ENCODE results near the gene ZNF230.
A peak's percentile ranks its signal among the peaks of the same experiment; 100 is the strongest.

The ZNF230 gene

DNA sequence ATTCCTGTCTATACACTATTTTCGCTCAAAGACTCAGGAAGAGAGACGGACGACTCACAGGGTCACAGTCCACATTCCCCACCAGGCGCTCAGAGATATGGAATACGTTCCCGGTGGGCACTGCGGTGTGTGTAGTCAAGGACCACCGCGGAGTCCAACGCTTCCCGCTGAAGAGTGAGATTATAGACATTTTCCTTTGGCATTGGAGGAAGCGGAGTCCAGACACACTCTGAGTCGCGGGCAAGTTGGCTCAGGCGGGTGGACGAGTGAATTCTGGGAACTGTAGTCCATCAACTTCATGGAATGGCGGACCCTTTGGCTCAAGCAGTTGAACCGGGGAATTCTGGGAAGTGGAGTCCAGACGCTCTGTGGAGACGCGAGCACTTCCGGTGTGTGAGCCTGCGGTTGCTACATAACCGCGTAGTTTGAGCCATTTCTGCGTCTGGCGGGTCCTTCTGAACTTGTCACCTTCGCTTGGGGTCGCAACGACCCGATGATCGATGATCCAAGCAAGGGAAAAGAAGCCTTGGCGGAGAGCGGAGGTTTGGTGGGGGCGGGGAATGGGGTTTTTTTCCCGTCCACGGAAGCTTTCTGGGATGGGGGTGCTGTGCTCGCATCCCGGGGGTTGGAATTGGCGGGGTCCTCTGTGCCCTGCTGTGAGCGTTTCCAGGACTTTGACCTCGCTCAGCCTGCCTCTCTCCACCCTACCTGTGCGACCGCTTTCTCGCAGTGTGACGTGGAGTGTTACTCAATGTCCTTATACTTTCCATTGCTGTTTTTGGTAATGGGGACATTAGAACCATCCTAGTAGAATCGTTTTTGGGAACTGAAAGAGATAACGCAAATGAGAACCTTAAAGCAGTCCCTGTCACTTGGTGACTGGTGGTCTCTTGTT, at the start of gene ZNF230:
Gene ZNF230, plus strand, starts transcription at position 392 of the 895 bp plus-strand sequence. CDS start 4,122 bp downstream, outside the sequence.
- Histone ChIP-seq H3K79me2 (ENCODE audit: control insufficient read depth, insufficient read depth, low read length, unreplicated experiment) (peaks cover 15% of the 10 kb centered on the region), H2AFZ (ENCODE audit: low read length, unreplicated experiment) (peak within 1 kb of the TSS; percentile 94), H3K4me3 (ENCODE audit: low read depth, low read length) (peak within 1 kb of the TSS; percentile 98), H3K4me1 (ENCODE audit: control insufficient read depth, insufficient read depth, low read length, unreplicated experiment) (peaks cover 4% of the 10 kb centered on the region), H3K36me3 (ENCODE audit: insufficient read depth, low read length) (peaks cover 16% of the 10 kb centered on the region), H3K27me3 (ENCODE audit: insufficient read depth, low read length) (no peaks in the 10 kb centered on the region), H3K27ac (ENCODE audit: low read depth, low read length) (peak within 1 kb of the TSS; percentile 2; the same call in 1 of the 2 replicates)

DNA sequence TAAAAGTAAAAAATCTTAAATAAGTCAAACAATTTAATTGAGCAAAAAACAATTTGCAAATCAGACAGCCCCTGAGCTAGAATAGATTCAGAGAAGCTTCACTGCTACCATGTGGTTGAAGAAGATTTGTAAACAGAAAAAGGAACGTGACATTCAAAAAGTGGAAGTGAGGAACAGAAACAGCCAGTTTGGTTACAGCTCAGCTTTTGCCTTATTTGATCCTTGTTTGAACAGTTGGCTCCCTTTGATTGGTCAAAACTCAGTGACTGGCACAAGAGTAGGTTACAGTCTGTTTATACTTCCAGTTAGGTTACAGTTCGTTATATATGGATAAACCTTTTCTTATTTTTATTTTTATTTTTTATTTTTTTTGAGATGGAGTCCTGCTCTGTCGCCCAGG, 45.9 kb upstream of the ZNF230 start:
- Histone ChIP-seq H3K27ac (ENCODE audit: low read depth, low read length) (no peak overlapping the region), H3K36me3 (ENCODE audit: insufficient read depth, low read length) (peaks cover 8% of the 10 kb centered on the region), H3K79me2 (ENCODE audit: control insufficient read depth, insufficient read depth, low read length, unreplicated experiment) (no peaks in the 10 kb centered on the region), H3K4me3 (ENCODE audit: low read depth, low read length) (no peak overlapping the region), H3K27me3 (ENCODE audit: insufficient read depth, low read length) (no peaks in the 10 kb centered on the region), H2AFZ (ENCODE audit: low read length, unreplicated experiment) (no peak overlapping the region), H3K4me1 (ENCODE audit: control insufficient read depth, insufficient read depth, low read length, unreplicated experiment) (no peaks in the 10 kb centered on the region)

DNA sequence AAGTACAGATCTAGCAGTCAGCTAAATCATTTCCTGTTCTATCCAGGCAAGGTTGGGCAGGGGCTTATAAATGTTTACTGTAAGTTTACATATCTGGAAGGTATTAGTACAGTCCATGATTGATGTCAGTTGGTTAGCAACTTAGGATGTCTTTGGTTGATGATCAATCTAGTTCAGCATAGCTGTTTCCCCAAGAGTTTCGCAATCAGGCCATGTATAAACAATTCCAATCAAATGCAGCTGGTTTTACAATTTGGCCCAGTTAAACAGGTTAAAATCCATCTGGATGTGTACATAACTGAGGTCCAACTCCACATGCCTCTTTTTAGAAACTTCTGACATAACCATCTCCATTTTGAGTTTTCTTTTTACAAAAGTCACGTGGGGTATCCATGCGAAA, 44.9 kb upstream of the ZNF230 start:
- Histone ChIP-seq H3K4me3 (ENCODE audit: low read depth, low read length) (no peak overlapping the region), H3K27me3 (ENCODE audit: insufficient read depth, low read length) (no peaks in the 10 kb centered on the region), H2AFZ (ENCODE audit: low read length, unreplicated experiment) (no peak overlapping the region), H3K79me2 (ENCODE audit: control insufficient read depth, insufficient read depth, low read length, unreplicated experiment) (no peaks in the 10 kb centered on the region), H3K4me1 (ENCODE audit: control insufficient read depth, insufficient read depth, low read length, unreplicated experiment) (no peaks in the 10 kb centered on the region), H3K27ac (ENCODE audit: low read depth, low read length) (no peak overlapping the region), H3K36me3 (ENCODE audit: insufficient read depth, low read length) (peaks cover 13% of the 10 kb centered on the region)

DNA sequence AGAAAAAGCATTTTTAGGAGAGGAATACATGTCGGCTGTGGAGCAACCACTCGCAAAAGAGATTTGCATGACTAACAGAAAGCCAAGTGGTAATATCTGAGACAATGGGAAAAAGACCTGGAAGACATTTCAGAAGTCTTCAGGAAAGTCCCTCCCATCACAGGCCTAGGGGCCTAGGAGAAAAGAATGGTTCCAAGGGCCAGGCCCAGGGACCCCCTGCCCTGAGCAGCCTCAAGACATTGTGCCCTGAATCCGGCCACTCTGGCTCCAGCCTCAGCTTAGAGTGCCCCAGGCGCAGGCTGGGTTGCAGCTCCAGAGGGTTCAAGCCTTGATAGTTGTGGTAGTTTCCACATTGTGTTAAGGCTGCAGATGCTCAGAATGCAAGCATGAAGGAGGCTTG, 42.3 kb upstream of the ZNF230 start:
- H3K27me3 ChIP-seq (ENCODE audit: insufficient read depth, low read length) = no peaks in the 10 kb centered on the region
- H3K36me3 ChIP-seq (ENCODE audit: insufficient read depth, low read length) = peaks cover 35% of the 10 kb centered on the region
- H3K4me1 ChIP-seq (ENCODE audit: control insufficient read depth, insufficient read depth, low read length, unreplicated experiment) = no peaks in the 10 kb centered on the region
- H3K79me2 ChIP-seq (ENCODE audit: control insufficient read depth, insufficient read depth, low read length, unreplicated experiment) = no peaks in the 10 kb centered on the region
- no peak overlapping the region for H3K4me3 ChIP-seq (ENCODE audit: low read depth, low read length)
- no peak overlapping the region for H2AFZ ChIP-seq (ENCODE audit: low read length, unreplicated experiment)
- H3K27ac ChIP-seq (ENCODE audit: low read depth, low read length) = no peak overlapping the region

DNA sequence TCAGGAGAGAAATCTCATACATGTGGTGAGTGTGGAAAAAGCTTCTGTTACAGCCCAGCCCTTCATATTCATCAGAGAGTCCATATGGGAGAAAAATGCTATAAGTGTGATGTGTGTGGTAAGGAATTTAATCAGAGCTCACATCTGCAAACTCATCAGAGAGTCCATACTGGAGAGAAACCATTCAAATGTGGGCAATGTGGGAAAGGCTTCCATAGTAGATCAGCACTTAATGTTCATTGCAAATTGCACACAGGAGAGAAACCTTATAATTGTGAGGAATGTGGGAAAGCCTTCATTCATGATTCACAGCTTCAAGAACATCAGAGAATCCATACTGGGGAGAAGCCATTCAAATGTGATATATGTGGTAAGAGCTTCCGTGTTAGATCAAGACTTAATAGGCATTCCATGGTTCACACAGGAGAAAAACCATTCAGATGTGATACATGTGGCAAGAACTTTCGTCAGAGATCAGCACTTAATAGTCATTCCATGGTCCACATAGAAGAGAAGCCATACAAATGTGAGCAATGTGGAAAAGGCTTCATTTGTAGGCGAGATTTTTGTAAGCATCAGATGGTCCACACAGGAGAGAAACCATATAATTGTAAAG, 36.6 kb upstream of the ZNF230 start:
- Histone ChIP-seq H3K79me2 (ENCODE audit: control insufficient read depth, insufficient read depth, low read length, unreplicated experiment) (no peaks in the 10 kb centered on the region), H2AFZ (ENCODE audit: low read length, unreplicated experiment) (no peak overlapping the region), H3K27ac (ENCODE audit: low read depth, low read length) (no peak overlapping the region), H3K36me3 (ENCODE audit: insufficient read depth, low read length) (peaks cover 73% of the 10 kb centered on the region), H3K27me3 (ENCODE audit: insufficient read depth, low read length) (no peaks in the 10 kb centered on the region), H3K4me3 (ENCODE audit: low read depth, low read length) (no peak overlapping the region), H3K4me1 (ENCODE audit: control insufficient read depth, insufficient read depth, low read length, unreplicated experiment) (no peaks in the 10 kb centered on the region)

DNA sequence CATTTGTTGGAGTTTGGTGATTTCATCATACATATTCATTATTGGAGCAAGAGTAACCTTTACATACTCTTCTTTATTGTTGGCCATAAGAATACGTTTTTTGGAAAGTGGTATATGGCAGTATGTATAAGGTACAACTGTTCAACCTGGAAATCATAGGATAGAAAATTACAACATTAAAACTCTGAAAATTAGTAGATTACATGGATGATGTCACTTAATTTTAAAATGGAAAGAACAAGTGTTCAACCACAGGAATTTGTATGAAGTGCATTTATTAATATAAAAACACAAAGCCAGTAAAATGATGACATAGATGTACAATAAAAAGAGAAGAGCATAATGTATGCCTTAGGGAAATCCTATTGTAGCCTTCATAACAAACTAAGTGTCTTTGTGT, 26.0 kb upstream of the ZNF230 start:
- Histone ChIP-seq H3K79me2 (ENCODE audit: control insufficient read depth, insufficient read depth, low read length, unreplicated experiment) (no peaks in the 10 kb centered on the region), H2AFZ (ENCODE audit: low read length, unreplicated experiment) (no peak overlapping the region), H3K36me3 (ENCODE audit: insufficient read depth, low read length) (0 out of 2 replicates have a peak, but pooled peaks cover 4% of the 10 kb centered on the region), H3K27ac (ENCODE audit: low read depth, low read length) (no peak overlapping the region), H3K27me3 (ENCODE audit: insufficient read depth, low read length) (no peaks in the 10 kb centered on the region), H3K4me1 (ENCODE audit: control insufficient read depth, insufficient read depth, low read length, unreplicated experiment) (no peaks in the 10 kb centered on the region), H3K4me3 (ENCODE audit: low read depth, low read length) (no peak overlapping the region)

DNA sequence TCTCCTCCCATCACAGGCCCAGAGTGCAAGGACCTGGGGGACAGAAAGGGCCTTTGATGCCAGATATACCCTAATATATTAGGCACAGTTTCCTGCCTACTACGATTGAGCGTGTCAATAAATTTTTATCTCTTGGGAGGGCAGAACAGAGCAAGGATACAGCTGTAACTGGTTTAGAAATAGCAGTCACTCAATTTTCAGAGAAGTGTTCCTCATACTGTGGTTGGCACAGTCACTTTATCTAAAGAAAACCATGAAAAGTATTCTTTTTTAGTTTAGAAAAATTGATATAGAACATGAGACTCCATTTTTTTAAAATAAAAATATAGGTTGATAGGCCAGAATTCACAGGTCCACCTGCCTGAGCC, 19.2 kb upstream of the ZNF230 start:
- Histone ChIP-seq H3K4me3 (ENCODE audit: low read depth, low read length) (peak overlapping the region; percentile 96), H3K27me3 (ENCODE audit: insufficient read depth, low read length) (no peaks in the 10 kb centered on the region), H3K4me1 (ENCODE audit: control insufficient read depth, insufficient read depth, low read length, unreplicated experiment) (no peaks in the 10 kb centered on the region), H3K27ac (ENCODE audit: low read depth, low read length) (no peak overlapping the region), H2AFZ (ENCODE audit: low read length, unreplicated experiment) (no peak overlapping the region), H3K79me2 (ENCODE audit: control insufficient read depth, insufficient read depth, low read length, unreplicated experiment) (peaks cover 3% of the 10 kb centered on the region), H3K36me3 (ENCODE audit: insufficient read depth, low read length) (no peaks in the 10 kb centered on the region)

DNA sequence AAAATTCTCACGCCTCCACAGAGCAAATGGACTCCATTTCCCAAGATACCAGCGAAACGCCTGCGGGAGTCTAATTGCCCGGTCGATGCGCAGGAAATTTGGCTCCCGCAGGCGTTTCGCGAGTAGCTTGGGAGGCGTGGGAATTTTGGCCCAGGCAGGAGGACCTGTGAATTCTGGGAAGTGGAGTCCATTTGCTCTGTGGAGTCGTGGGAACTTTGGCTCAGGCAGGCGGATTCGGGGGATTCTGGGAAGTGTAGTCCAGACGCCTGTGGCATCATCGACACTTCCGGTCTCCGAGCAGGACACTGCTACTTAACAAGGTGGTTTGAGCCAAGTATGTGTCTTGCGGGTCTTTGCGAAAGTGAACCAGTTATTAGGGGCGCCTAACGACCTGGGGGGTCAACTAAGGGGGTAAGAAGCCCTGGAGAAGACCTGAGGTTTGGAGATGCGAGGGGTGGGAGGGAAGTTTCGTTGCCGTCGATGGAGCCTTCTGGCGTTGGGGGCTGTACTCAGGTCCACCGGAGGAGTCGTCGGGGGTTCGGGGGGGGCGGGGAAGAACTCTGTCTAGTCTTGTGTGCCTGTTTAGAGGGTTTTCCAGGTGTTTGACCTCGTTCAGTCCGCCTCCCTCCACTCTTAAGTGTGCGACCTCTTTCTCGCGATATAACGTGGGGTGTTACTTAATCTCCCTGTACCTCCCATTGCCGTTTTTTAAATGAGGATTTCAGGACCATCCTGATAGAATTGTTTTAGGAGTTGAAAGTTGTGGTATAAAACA, 18.7 kb upstream of the ZNF230 start, which contains the start of gene ZNF155:
Gene ZNF155, plus strand, starts transcription at position 277 of the 775 bp plus-strand sequence. CDS start 4,356 bp downstream, outside the sequence.
- Histone ChIP-seq H3K27me3 (ENCODE audit: insufficient read depth, low read length) (no peaks in the 10 kb centered on the region), H3K36me3 (ENCODE audit: insufficient read depth, low read length) (peaks cover 4% of the 10 kb centered on the region), H2AFZ (ENCODE audit: low read length, unreplicated experiment) (peak within 1 kb of the TSS; percentile 97), H3K4me1 (ENCODE audit: control insufficient read depth, insufficient read depth, low read length, unreplicated experiment) (no peaks in the 10 kb centered on the region), H3K79me2 (ENCODE audit: control insufficient read depth, insufficient read depth, low read length, unreplicated experiment) (peaks cover 3% of the 10 kb centered on the region), H3K4me3 (ENCODE audit: low read depth, low read length) (peak within 1 kb of the TSS; percentile 96), H3K27ac (ENCODE audit: low read depth, low read length) (no peak within 1 kb of the TSS)

DNA sequence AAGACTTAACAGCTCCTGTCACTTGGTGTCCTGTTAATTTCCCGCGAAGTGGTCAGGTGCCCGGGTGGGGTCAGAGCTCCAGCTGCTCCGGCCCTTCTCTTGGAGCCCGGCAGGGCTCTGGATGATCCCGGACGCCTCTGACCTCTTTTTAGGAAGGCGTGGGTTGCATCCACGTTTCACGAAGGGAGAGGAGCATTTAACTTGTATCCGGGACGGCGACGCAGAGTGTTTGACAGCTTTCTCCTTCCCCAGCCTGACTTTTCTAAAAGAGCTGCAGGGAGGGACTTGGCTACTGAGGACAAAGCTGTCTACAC, 18.1 kb upstream of the ZNF230 start:
- peak overlapping the region; percentile 97 for H2AFZ ChIP-seq (ENCODE audit: low read length, unreplicated experiment)
- H3K27ac ChIP-seq (ENCODE audit: low read depth, low read length) = no peak overlapping the region

DNA sequence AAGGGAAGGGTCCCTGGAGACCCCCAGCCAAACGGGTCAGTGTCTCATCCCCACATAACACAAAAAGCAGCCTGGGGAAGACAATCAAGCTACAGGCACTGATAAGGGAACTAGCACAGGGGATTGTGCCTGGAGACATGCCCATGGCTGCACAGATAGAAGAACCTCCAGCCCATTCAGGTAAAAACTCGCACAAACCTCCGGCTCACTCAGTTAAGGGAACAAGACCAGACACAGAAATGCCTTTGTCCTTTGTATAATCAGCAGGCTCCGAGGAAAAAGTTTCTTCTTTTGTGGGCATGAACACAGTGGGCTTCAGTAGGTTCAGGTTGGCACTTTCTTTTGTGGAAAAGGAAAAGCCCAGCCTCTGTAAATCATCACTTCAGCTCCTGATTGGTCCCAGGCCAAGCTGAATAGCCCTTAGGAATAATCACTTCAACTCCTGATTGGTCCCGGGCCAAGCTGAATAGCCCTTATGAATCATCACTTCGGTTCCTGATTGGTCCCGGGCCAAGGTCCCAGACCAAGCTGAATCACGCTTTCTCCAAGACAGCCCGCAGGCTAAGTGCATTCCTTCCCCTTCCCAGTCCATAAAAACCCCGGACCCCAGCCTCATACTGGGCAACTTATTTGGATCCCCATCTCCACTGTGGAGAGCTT, 5.0 kb upstream of the ZNF230 start:
- H3K4me1 ChIP-seq (ENCODE audit: control insufficient read depth, insufficient read depth, low read length, unreplicated experiment) = no peaks in the 10 kb centered on the region
- no peaks in the 10 kb centered on the region for H3K79me2 ChIP-seq (ENCODE audit: control insufficient read depth, insufficient read depth, low read length, unreplicated experiment)
- H3K27ac ChIP-seq (ENCODE audit: low read depth, low read length) = no peak overlapping the region
- no peak overlapping the region for H2AFZ ChIP-seq (ENCODE audit: low read length, unreplicated experiment)
- H3K4me3 ChIP-seq (ENCODE audit: low read depth, low read length) = no peak overlapping the region
- peaks cover 29% of the 10 kb centered on the region for H3K36me3 ChIP-seq (ENCODE audit: insufficient read depth, low read length)
- H3K27me3 ChIP-seq (ENCODE audit: insufficient read depth, low read length) = no peaks in the 10 kb centered on the region

More for the DNA sequence above, 18.1 kb upstream of the ZNF230 start:
- Histone ChIP-seq H3K4me3 (ENCODE audit: low read depth, low read length) (peak overlapping the region; percentile 96), H3K4me1 (ENCODE audit: control insufficient read depth, insufficient read depth, low read length, unreplicated experiment) (no peaks in the 10 kb centered on the region), H3K79me2 (ENCODE audit: control insufficient read depth, insufficient read depth, low read length, unreplicated experiment) (peaks cover 3% of the 10 kb centered on the region), H3K36me3 (ENCODE audit: insufficient read depth, low read length) (peaks cover 9% of the 10 kb centered on the region), H3K27me3 (ENCODE audit: insufficient read depth, low read length) (no peaks in the 10 kb centered on the region)

Data from ACC112 (cell line).